Hepatocyte (in vitro differentiated cells): ENCODE measurements around the gene KATNB1. TPM values are rescaled to one million over a fixed set of nuclear protein-coding genes. Genes with fewer than 3 reads are reported as not detected.

Experiments
- DNase-seq: peaks from one replicate; pipeline ENCODE4 v3.0.0-alpha.2; 2016; ENCODE audit warnings: low spot score
- H2AFZ ChIP-seq: fragments of 200-600 bp; sonication (generic); 2 replicates; pipeline ENCODE4 v1.6.0; 2016; ENCODE audit warnings: antibody characterized with exemption, mild to moderate bottlenecking
- H3K27ac ChIP-seq: fragments of 200-600 bp; sonication (generic); 2 replicates; pipeline ENCODE4 v1.5.1; 2016; ENCODE audit warnings: mild to moderate bottlenecking
- H3K27me3 ChIP-seq: fragments of 200-600 bp; sonication (generic); 2 replicates; pipeline ENCODE4 v1.6.1; 2016
- H3K36me3 ChIP-seq: fragments of 200-600 bp; sonication (generic); replicated peaks from 2 replicates; pipeline ENCODE4 v1.5.1; 2016; ENCODE audit warnings: low read depth; ENCODE audit not compliant: insufficient read depth
- H3K4me1 ChIP-seq: fragments of 200-600 bp; sonication (generic); 2 replicates; pipeline ENCODE4 v1.5.1; 2016; ENCODE audit warnings: mild to moderate bottlenecking, moderate library complexity; ENCODE audit not compliant: insufficient read depth
- H3K4me2 ChIP-seq: fragments of 200-600 bp; sonication (generic); 2 replicates; pipeline ENCODE4 v1.6.0; 2016
- H3K4me3 ChIP-seq: fragments of 200-600 bp; sonication (generic); 2 replicates; pipeline ENCODE4 v1.5.1; 2016; ENCODE audit warnings: mild to moderate bottlenecking
- H3K79me2 ChIP-seq: fragments of 200-600 bp; sonication (generic); 2 replicates; pipeline ENCODE4 v1.6.0; 2017; ENCODE audit warnings: mild to moderate bottlenecking
- H3K9me2 ChIP-seq: fragments of 200-600 bp; sonication (generic); replicated peaks from 2 replicates; pipeline ENCODE4 v1.6.0; 2017; ENCODE audit warnings: mild to moderate bottlenecking; ENCODE audit not compliant: insufficient read depth
- H3K9me3 ChIP-seq: fragments of 200-600 bp; sonication (generic); 2 replicates; pipeline ENCODE4 v1.5.1; 2016; ENCODE audit warnings: low read depth, mild to moderate bottlenecking
- H4K20me1 ChIP-seq: fragments of 200-600 bp; sonication (generic); 2 replicates; pipeline ENCODE4 v1.6.0; 2016; ENCODE audit warnings: mild to moderate bottlenecking; ENCODE audit not compliant: insufficient read depth, poor library complexity, severe bottlenecking
- CTCF ChIP-seq: fragments of 200-600 bp; sonication (generic); IDR thresholded peaks from 2 replicates; pipeline ENCODE4 v1.5.1; 2016; ENCODE audit warnings: antibody characterized with exemption, mild to moderate bottlenecking; ENCODE audit not compliant: poor library complexity
- EZH2 ChIP-seq: fragments of 200-600 bp; sonication (generic); IDR thresholded peaks from 2 replicates; pipeline ENCODE4 v1.6.1; 2016; ENCODE audit warnings: antibody characterized with exemption, mild to moderate bottlenecking, borderline replicate concordance
- EZH2phosphoT487 ChIP-seq: fragments of 200-600 bp; sonication (generic); IDR thresholded peaks from one replicate; pipeline ENCODE4 v1.6.1; 2018; ENCODE audit warnings: antibody characterized with exemption, mild to moderate bottlenecking, low read depth, moderate library complexity; ENCODE audit not compliant: unreplicated experiment, severe bottlenecking
- WGBS: methylation state at CpG from one replicate; pipeline ENCODE4 v1.1.6; 2016; ENCODE audit warnings: low lambda C conversion rate; ENCODE audit errors: missing lambda C conversion rate; 5-methylcytosine and 5-hydroxymethylcytosine counted together
- polyA plus RNA-seq: library from polyadenylated mRNA; unstranded; fragments of >200 nt; fragmentation: Nextera tagmentation; extraction: Ambion mirVana; gene quantifications from 2 replicates; pipeline ENCODE4 v1.2.1, GENCODE V29; 2016
- total RNA-seq: library from RNA; depleted of rRNA; stranded (reverse); fragments of >200 nt; gene quantifications from 2 replicates; pipeline ENCODE4 v1.2.3, GENCODE V29; 2014

KATNB1 gene
- total and polyA plus RNA-seq, 2 experiments from 2014 or later = 12.3 to 15.3 TPM

- no peaks in the 10 kb centered on the region for H4K20me1 ChIP-seq
- H3K9me3 ChIP-seq = no peaks in the 10 kb centered on the region
- H3K4me1 ChIP-seq = peaks cover 9% of the 10 kb centered on the region
- no peaks in the 10 kb centered on the region for H3K36me3 ChIP-seq
- 63% methylated on average over 4 of the region's 4 CpGs for WGBS
- DNase-seq = no peak
- no peak overlapping the region for H2AFZ ChIP-seq
- no peak overlapping the region for H3K4me3 ChIP-seq
- H3K27ac ChIP-seq = no peak overlapping the region
- H3K79me2 ChIP-seq = no peaks in the 10 kb centered on the region
- H3K9me2 ChIP-seq = no peaks in the 10 kb centered on the region
- H3K27me3 ChIP-seq = no peaks in the 10 kb centered on the region
- no peak overlapping the region for H3K4me2 ChIP-seq
- TF ChIP-seq EZH2 (no peak), CTCF (no peak), EZH2phosphoT487 (no peak)
Observed at GRCh38 chr16:57690782-57691471, 44.6 kb upstream of the KATNB1 start.

DNA sequence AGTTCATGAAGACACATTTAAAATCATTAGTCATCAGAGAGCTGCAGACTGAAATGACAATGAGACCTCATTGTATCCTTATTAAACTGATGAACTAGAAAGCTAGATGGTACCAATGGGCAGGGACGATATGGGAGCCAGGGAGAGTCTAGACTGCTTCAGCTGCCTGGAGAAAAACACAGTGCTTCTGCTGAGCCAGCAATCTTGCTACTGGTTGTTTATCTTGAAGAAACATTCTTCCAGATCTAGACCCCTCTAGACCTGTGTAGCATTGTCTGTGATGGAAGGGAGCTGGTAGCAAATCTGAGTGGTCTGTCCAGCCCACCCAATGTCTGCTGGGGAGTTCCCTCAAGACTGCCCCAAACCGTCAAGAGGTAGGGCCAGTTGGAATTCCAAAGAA, 42.9 kb upstream of the KATNB1 start:
- TF ChIP-seq EZH2phosphoT487 = no peak
- TF ChIP-seq CTCF = no peak
- no peak for TF ChIP-seq EZH2
- 36% methylated on average over 2 of the region's 2 CpGs for WGBS
- Histone ChIP-seq H3K4me3 (no peak overlapping the region), H3K27ac (no peak overlapping the region), H3K9me2 (no peaks in the 10 kb centered on the region), H3K79me2 (no peaks in the 10 kb centered on the region), H3K36me3 (no peaks in the 10 kb centered on the region), H3K9me3 (no peaks in the 10 kb centered on the region), H3K4me2 (no peak overlapping the region), H2AFZ (no peak overlapping the region), H4K20me1 (no peaks in the 10 kb centered on the region), H3K4me1 (peaks cover 9% of the 10 kb centered on the region), H3K27me3 (no peaks in the 10 kb centered on the region)
- no peak for DNase-seq

GRCh38 chr16:57693550-57693949, 42.0 kb upstream of the KATNB1 start:
- Histone ChIP-seq H3K4me2 (no peak overlapping the region), H3K27ac (no peak overlapping the region), H4K20me1 (no peaks in the 10 kb centered on the region), H3K4me3 (no peak overlapping the region), H3K4me1 (peaks cover 9% of the 10 kb centered on the region), H3K36me3 (no peaks in the 10 kb centered on the region), H3K9me3 (no peaks in the 10 kb centered on the region), H3K9me2 (no peaks in the 10 kb centered on the region), H3K27me3 (no peaks in the 10 kb centered on the region), H3K79me2 (no peaks in the 10 kb centered on the region), H2AFZ (no peak overlapping the region)
- TF ChIP-seq EZH2phosphoT487 (no peak), CTCF (no peak)
- 67% methylated on average over 4 of the region's 4 CpGs for WGBS
- no peak for DNase-seq
